HG03025 (cell line): ENCODE data around the gene ACO2.
"Not testable (repeated sequence)": the region's sequence is repeated elsewhere in the genome, so short reads cannot be mapped to it uniquely, and the experiment has no call there.

Source experiments
- ATAC-seq: cut with Tn5 transposase; IDR thresholded peaks from one replicate; pipeline ENCODE4 v1.9.1; 2021; ENCODE audit warnings: mild to moderate bottlenecking, moderate library complexity; ENCODE audit not compliant: unreplicated experiment, low FRiP score

Gene ACO2

GRCh38 chr22:41447435-41448188 lies 21.3 kb upstream of the ACO2 start:
- no peak for ATAC-seq

DNA sequence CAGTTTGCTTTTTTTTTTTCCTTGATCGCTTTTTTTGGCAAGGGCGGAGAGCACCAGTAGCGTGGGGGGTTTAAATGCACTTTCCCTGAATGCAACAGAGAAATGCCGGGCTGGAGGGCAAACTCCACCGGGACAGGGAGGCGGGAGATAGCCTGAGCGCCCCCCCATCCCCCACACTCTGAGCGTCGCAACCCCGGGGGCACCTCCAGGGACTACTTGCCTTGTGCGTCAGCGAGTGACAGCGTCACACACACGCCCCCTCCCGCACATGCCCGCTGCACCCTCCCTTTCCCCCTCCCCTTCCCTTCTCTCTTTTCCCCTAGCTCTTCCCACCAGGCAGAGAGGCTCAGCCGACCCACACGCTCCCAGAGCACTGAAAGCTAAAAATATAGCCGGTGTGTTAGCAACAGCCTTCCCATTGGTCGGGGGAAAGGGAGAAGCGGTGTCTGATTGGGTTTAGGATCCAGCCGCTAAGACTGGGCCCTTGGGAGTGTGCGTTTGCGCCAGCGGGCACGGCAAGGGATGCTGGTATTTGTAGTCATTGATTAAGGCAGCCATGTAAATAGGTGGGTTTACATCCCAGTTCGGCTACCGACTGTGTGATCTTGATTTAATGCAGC lies 20.6 kb upstream of the ACO2 start:
- peak; percentile 42 for ATAC-seq

DNA sequence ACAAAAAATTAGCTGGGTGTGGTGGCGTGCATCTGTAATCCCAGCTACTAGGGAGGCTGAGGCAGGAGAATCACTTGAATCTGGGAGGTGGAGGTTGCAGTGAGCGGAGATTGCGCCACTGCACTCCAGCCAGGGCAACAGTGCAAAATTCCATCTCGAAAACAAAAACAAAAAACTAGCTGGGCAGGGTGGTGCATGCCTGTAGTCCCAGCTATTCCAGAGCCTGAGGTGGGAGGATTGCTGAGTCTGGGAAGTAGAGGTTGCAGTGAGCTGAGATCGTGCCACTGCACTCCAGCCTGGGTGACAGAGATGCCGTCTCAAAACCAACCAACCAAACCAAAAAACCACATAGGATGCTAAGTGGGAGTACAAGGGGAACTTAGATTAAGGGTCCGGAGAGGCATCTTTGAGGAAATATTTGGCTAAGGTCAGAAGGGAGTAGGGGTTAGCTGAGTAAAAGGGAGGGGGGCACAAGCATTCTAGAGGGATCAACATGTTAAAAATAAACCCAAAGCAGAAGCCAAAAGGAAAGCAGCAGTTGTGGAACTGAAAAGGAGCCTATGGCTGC lies 10.7 kb upstream of the ACO2 start:
- no peak for ATAC-seq

DNA sequence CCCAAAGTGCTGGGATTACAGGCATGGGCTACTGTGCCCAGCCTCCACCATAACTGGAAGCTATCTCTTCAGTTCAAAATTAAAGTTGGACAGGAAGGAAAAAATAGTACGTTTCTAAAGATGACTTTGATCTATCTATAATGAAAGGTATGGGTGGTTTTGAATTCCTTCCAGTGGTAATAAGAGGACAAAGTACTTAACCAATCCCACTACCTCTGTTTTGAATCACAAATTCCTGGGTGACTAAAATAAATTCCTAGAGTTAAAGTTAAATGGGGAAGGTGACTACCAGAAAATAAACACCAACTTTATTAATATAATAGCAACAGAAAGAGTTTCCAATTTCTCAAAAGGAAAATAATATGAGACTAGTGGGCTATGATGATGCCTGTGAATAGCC lies 9.5 kb upstream of the ACO2 start:
- no peak for ATAC-seq

GRCh38 chr22:41460071-41460470 lies 8.8 kb upstream of the ACO2 start:
- not testable (repeated sequence) for ATAC-seq

DNA sequence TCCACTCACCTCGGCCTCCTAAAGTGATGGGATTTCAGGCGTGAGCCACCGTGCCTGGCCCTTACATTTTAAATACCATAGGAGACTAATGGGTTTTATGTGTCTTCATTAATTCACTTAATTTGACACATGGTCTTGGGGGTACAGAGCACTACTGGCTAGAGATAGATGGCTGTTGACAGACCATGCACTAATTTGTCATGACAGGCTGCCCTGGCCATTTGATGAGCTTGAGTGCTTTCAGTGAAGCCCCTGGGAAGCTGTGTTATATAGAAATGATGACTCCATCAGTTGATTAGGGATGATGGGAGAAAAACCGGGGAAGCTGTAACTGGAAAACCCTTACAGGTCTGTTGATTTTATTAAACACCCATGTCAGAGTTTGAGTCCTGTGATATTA lies 7.0 kb upstream of the ACO2 start:
- ATAC-seq: no peak

- peak; percentile 16 for ATAC-seq
Measured at GRCh38 chr22:41469218-41469851, 418 bp downstream of the ACO2 start.

DNA sequence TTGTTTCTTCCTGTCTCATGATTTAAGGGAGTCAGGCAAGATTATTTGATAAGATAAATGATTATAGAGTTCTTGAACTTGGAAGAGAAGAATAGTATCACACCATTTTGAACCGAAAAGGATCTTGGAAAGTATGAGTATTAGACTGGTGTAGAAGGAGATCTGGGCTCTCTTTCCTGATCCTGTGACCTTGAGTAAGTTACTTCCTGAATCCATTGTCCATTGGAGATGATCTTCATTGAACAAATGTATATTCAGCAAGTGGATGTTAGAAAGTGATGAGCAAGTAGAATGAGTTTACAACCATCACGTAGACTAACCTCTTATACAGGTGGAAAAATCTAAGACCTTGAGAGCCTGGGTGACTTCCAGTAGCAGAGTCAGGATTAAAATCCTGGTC lies 2.0 kb downstream of the ACO2 start:
- no peak for ATAC-seq

GRCh38 chr22:41471568-41471967 lies 2.7 kb downstream of the ACO2 start:
- no peak for ATAC-seq

- no peak for ATAC-seq
Measured at GRCh38 chr22:41474872-41475451, 6.0 kb downstream of the ACO2 start.

GRCh38 chr22:41478473-41478872 lies 9.6 kb downstream of the ACO2 start:
- no peak for ATAC-seq

DNA sequence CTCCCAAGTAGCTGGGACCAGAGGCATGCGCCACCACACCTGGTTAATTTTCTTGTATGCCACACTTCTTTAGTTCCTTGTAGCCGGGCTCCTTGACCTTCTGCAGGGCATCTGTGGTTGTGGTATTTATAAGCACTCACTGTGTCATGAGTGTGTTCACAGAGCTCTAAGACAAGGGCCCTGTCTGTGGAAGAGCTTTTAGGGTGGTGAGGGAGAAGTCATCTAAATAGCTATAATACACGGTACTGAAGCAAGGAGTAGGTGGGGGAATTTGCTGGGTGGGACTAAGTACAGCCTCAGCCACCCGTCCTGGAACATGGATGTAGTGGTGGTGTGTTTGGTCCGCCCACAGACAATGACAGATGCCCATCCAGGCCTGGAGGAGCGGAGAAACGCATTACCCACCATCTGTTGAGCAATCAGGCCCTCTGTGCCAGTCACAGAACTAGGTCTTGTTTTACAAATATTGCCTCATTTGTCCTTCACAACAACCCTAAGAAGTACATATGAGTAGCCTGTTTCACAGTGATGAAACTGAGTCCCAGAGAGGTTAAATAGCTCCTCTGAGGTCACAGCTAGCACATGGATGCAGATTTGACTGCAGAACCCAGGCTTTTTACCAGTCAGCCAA lies 10.1 kb downstream of the ACO2 start:
- ATAC-seq: no peak

DNA sequence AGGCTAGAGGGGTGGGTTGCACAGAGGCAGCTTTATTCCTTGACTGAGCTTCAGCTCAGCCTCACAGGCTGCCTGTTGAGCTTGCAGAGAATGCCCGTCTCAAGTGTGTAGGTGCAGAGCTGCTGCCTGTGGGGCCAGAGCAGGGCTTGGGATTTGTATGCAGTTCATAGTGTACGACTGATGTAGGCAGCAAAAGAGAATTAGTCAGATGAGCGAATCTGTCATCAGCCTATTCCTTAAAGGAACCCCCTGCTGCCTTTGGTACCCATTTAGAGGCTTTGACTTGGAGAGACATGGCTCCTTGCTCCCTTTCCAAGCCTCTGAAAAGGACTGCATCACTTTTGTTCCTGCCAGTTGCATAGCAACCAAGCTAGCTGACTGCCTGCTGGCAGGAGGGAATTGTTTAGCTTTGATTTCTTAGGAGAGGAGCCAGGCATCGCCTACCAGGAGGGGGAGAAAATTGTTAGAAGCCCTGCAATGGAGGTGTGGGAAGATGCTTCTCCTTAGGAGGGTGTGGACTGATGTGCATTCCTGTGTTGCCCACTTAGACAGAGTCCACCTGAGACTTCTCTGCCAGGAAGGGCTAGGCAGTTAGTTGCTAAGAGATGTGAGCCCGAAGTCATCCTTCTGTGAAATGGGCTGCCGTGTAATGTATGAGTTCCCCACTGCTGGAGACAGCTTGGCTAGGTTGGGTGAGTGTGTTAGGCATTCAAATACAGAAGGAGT lies 10.9 kb downstream of the ACO2 start:
- ATAC-seq: no peak

DNA sequence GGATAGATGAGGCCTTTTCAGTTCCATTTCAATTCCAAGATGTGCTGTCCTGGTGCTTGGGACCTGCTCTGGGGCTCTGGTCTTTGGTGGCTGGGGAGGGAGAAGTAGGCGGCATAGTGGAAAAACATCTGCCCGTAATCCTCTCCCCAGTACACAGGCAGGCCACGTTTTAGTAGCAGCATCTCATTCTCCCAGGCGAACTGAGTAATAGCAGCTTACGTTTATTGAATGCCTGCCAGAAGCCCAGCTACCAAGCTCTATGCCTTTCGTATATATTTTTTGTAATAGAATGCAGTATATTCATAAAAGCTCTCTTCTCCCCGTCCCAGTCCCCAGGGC lies 11.4 kb downstream of the ACO2 start:
- no peak for ATAC-seq

GRCh38 chr22:41481131-41481830 lies 12.4 kb downstream of the ACO2 start:
- ATAC-seq: no peak

GRCh38 chr22:41481925-41482318 lies 13.0 kb downstream of the ACO2 start:
- ATAC-seq: no peak

DNA sequence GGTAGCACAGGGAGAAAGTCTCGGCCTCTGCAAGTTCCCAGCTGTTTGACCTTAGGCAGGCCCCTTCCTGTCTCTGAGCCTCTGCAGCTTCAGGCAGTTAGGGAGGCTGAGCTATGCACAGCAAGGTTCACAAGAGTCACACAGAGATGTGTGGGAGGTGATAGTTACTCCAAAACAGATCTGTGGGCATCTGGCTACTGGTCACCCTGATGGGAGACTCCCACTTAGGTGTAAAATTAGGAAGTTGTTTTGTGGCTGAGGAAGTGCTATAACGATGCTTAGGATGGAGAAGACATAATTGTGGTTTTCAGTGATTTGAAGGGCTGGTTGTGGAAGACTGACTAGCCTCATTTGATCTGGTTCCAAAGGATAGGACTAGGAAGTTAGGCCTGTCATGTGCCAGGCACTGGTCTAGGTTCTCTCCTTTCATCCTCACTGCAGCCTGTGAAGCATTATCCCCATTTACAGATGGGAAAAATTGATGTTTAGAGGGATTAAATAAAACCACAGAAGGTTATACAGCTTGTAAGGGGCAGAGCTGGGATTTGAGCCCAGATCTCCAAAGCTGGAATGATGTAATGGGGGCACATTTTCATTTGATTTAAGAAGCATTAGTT lies 13.5 kb downstream of the ACO2 start:
- no peak for ATAC-seq

DNA sequence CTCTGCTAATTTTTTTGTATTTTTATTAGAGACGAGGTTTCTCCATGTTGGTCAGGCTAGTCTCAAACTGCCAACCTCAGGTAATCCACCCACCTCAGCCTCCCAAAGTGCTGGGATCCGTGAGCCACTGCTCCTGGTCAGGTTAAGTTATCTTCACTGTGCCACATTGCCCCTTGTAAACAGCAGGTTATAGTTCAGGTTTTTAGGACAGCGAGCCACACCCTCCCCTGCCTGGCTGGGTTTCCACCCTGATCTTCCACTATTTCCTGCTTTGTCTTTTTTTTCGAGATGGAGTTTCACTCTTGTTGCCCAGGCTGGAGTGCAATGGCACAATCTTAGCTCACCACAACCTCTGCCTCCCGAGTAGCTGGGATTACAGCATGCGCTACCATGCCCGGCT lies 16.1 kb downstream of the ACO2 start:
- no peak for ATAC-seq
